SK-N-SH treated with all-trans-retinoic acid at 6 μM for 48 hours (cell line): ENCODE measurements around the gene TNNC2.

Experiments
- ATAC-seq: fragments of 200-7000 bp; cut with Tn5 transposase; 3 replicates; pipeline ENCODE4 v1.9.1; 2020; ENCODE audit warnings: mild to moderate bottlenecking, moderate library complexity
- ARNTL ChIP-seq: fragments of 450-650 bp; formaldehyde crosslinking; IDR thresholded peaks from 2 replicates; pipeline ENCODE4 v1.5.0; 2020; ENCODE audit warnings: low read depth, mild to moderate bottlenecking, moderate library complexity, borderline replicate concordance
- BACH2 ChIP-seq: fragments of 250-450 bp; sonication (Bioruptor Pico); IDR thresholded peaks from 2 replicates; pipeline ENCODE4 v1.9.0; 2021; ENCODE audit warnings: mild to moderate bottlenecking, borderline replicate concordance
- CSDC2 ChIP-seq: fragments of 250-450 bp; sonication (Bioruptor Pico); IDR thresholded peaks from 2 replicates; pipeline ENCODE4 v1.5.0; 2020; ENCODE audit warnings: mild to moderate bottlenecking, moderate library complexity
- ESRRG ChIP-seq: fragments of 250-450 bp; sonication (Bioruptor Pico); IDR thresholded peaks from 2 replicates; pipeline ENCODE4 v1.6.1; 2021; ENCODE audit warnings: mild to moderate bottlenecking
- ISL1 ChIP-seq: fragments of 250-450 bp; sonication (Bioruptor Pico); IDR thresholded peaks from 2 replicates; pipeline ENCODE4 v2.1.2; 2022; ENCODE audit warnings: mild to moderate bottlenecking, moderate library complexity
- OSR1 ChIP-seq: fragments of 250-450 bp; sonication (Bioruptor Pico); IDR thresholded peaks from 2 replicates; pipeline ENCODE4 v1.8.0; 2022; ENCODE audit warnings: moderate library complexity, mild to moderate bottlenecking, inconsistent platforms
- PPARA ChIP-seq: fragments of 250-450 bp; sonication (Bioruptor Pico); IDR thresholded peaks from 2 replicates; pipeline ENCODE4 v1.5.0; 2020; ENCODE audit warnings: mild to moderate bottlenecking, borderline replicate concordance
- RARB ChIP-seq: fragments of 250-450 bp; sonication (Bioruptor Pico); IDR thresholded peaks from 2 replicates; pipeline ENCODE4 v1.8.0; 2021; ENCODE audit warnings: mild to moderate bottlenecking, moderate library complexity
- TCF4 ChIP-seq: fragments of 250-450 bp; sonication (Bioruptor Pico); IDR thresholded peaks from 2 replicates; pipeline ENCODE4 v1.8.0; 2021; ENCODE audit warnings: mild to moderate bottlenecking, moderate library complexity, borderline replicate concordance
- ZC3H10 ChIP-seq: fragments of 250-450 bp; sonication (Bioruptor Pico); IDR thresholded peaks from 2 replicates; pipeline ENCODE4 v1.5.1; 2021; ENCODE audit warnings: mild to moderate bottlenecking, moderate library complexity
- ZFP3 ChIP-seq: fragments of 250-450 bp; sonication (Bioruptor Pico); IDR thresholded peaks from 2 replicates; pipeline ENCODE4 v1.5.0; 2020; ENCODE audit warnings: mild to moderate bottlenecking, moderate library complexity
- ZFP30 ChIP-seq: fragments of 450-650 bp; formaldehyde crosslinking; IDR thresholded peaks from 2 replicates; pipeline ENCODE4 v1.5.0; 2022; ENCODE audit warnings: mild to moderate bottlenecking, moderate library complexity
- ZNF565 ChIP-seq: fragments of 450-650 bp; formaldehyde crosslinking; conservative IDR thresholded peaks from 2 replicates; pipeline ENCODE4 v1.5.0; 2020; ENCODE audit warnings: low read depth, mild to moderate bottlenecking, moderate library complexity
- ZNF70 ChIP-seq: fragments of 450-650 bp; formaldehyde crosslinking; IDR thresholded peaks from 2 replicates; pipeline ENCODE4 v1.5.0; 2020; ENCODE audit warnings: mild to moderate bottlenecking, moderate library complexity
- ZNF8 ChIP-seq: fragments of 450-650 bp; formaldehyde crosslinking; IDR thresholded peaks from 2 replicates; pipeline ENCODE4 v1.5.0; 2020; ENCODE audit warnings: mild to moderate bottlenecking, moderate library complexity
- TF ChIP-seq, protein P1 (sequence below): fragments of 250-450 bp; sonication (Bioruptor Pico); IDR thresholded peaks from 2 replicates; pipeline ENCODE4 v1.5.1; 2020; ENCODE audit warnings: low read depth, mild to moderate bottlenecking, moderate library complexity
- TF ChIP-seq, protein P2 (sequence below): fragments of 250-450 bp; sonication (Bioruptor Pico); IDR thresholded peaks from 2 replicates; pipeline ENCODE4 v1.5.1; 2021; ENCODE audit warnings: mild to moderate bottlenecking, moderate library complexity
- TF ChIP-seq, protein P3 (sequence below): fragments of 250-450 bp; sonication (Bioruptor Pico); IDR thresholded peaks from 2 replicates; pipeline ENCODE4 v1.5.0; 2020; ENCODE audit warnings: mild to moderate bottlenecking, moderate library complexity

The TNNC2 gene

DNA sequence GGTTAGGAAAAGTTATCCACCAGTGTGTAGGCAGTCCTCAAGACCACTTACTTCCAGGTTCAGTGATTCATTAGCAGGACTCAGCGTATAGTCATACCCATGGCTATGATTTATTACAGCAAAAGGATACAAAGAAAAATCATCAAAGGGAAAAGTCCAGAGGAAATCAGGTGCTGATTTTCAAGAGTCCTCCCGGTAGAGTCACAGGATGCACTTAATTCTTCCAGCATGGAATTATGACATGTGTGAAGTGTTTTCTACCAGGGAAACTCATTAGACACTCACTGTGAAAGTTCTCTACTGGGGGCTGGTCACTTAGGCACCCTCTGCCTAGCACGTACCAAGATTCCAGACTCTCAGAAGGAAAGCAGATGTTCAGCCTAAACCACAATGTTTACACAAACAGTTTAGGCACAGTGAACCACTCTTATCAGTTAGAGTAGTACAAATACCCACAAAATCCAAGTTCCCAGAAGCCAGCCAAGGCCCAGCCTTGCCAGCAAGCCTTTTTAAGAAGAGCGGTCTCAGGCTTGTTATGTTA, 45.7 kb downstream of the TNNC2 start:
- peak; percentile 54 for ATAC-seq
- TF ChIP-seq ISL1 (CRISPR knock-in tag): peak; percentile 37
- TF ChIP-seq ESRRG (CRISPR knock-in tag): no peak
- TF ChIP-seq ZC3H10 (CRISPR knock-in tag): no peak
- TF ChIP-seq ZNF565: no peak
- TF ChIP-seq, protein P1, sequence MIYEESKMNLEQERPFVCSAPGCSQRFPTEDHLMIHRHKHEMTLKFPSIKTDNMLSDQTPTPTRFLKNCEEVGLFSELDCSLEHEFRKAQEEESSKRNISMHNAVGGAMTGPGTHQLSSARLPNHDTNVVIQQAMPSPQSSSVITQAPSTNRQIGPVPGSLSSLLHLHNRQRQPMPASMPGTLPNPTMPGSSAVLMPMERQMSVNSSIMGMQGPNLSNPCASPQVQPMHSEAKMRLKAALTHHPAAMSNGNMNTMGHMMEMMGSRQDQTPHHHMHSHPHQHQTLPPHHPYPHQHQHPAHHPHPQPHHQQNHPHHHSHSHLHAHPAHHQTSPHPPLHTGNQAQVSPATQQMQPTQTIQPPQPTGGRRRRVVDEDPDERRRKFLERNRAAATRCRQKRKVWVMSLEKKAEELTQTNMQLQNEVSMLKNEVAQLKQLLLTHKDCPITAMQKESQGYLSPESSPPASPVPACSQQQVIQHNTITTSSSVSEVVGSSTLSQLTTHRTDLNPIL (CRISPR knock-in tag): no peak
- TF ChIP-seq ARNTL (CRISPR knock-in tag): no peak

DNA sequence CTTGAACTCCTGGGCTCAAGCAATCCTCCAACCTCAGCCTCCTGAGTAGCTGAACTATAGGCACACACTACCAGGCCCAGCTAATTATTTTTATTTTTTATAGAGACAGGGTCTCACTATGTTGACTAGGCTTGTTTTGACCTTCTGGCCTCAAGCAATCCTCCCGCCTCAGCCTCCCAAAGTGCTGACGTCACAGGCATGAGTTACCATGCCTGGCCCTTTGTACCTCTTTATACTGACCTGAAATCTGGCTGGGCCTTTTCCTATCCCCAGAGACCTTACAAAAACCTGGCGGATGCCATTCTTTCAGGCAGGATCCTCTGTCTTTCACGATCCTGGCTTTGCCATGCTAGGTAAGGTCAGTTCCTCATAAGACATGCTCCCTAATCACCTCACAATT, 47.0 kb downstream of the TNNC2 start:
- no peak for ATAC-seq
- no peak for TF ChIP-seq ZNF565

DNA sequence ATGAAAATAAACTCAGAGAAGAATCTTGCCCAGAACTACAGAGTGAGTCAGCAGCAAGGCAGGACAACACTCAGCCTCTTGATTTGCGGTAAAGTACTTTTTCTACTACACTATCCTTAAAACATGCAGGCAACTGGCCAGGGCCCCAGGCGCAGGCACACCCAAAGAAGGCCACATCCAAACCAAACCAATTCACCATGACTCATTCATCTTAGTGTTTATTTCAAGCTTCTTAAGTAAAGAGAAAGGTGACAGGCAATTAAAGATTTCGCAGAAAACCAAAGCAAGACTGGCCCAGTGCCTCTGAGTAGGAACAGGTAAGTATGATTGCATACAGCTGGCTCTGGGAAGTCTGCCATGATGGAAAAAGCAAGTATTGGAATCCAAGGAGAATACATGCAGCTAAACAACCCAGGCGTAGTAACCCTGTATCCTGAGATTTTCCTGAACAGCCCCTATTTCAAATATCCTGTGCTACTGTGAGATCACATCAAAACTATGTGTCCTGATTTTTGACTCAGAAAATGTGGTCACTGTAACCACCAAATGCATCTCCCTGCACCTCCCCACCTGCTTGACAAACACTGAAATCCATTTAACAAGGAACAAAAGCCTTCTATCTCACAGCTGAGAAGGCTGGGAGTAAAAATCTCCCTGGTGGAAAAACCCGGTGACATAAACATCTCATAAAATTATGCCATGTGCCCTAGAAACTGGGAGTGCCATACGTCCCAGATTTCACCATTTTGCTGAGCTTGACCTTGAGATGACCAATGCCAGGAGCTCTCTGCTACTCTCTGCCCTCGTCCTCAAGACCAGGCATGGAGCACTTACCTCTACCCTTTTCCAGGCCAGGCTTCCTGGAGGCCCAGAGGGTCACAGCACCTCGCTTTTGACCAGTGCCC, 47.8 kb downstream of the TNNC2 start:
- ATAC-seq: peak; percentile 90
- TF ChIP-seq OSR1: no peak
- TF ChIP-seq ISL1 (CRISPR knock-in tag): peak; percentile 53; the same call in 1 of the 2 replicates

DNA sequence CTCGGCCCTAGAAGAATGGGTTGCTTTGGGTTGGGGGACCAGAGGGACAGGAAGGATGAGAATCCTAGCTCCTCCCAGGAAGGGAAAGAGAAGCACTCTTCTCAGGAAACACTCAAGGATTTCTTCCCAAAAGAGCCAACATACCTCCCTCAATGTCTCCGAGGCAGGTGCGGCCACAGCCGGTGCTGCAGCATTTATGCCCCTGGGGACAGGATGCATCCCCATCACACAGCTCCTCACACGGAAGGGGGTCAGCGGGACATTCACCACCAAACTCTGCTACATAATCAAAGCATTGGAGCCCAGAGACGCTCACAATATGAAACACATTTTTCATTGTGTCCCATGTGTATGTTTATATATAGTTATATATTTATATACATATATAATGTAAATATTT, 50.2 kb downstream of the TNNC2 start:
- TF ChIP-seq ZNF70 (CRISPR knock-in tag) (no peak), ZFP30 (CRISPR knock-in tag) (no peak), CSDC2 (no peak), ESRRG (CRISPR knock-in tag) (no peak), ZNF8 (CRISPR knock-in tag) (no peak), OSR1 (no peak), ZFP3 (no peak), ISL1 (CRISPR knock-in tag) (no peak), PPARA (CRISPR knock-in tag) (no peak), ZC3H10 (CRISPR knock-in tag) (no peak), RARB (CRISPR knock-in tag) (no peak), BACH2 (no peak), ARNTL (CRISPR knock-in tag) (no peak), TCF4 (CRISPR knock-in tag) (no peak)
- TF ChIP-seq, protein P2, sequence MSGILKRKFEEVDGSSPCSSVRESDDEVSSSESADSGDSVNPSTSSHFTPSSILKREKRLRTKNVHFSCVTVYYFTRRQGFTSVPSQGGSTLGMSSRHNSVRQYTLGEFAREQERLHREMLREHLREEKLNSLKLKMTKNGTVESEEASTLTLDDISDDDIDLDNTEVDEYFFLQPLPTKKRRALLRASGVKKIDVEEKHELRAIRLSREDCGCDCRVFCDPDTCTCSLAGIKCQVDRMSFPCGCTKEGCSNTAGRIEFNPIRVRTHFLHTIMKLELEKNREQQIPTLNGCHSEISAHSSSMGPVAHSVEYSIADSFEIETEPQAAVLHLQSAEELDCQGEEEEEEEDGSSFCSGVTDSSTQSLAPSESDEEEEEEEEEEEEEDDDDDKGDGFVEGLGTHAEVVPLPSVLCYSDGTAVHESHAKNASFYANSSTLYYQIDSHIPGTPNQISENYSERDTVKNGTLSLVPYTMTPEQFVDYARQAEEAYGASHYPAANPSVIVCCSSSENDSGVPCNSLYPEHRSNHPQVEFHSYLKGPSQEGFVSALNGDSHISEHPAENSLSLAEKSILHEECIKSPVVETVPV: no peak
- TF ChIP-seq, protein P1 (CRISPR knock-in tag): no peak
- TF ChIP-seq, protein P3, sequence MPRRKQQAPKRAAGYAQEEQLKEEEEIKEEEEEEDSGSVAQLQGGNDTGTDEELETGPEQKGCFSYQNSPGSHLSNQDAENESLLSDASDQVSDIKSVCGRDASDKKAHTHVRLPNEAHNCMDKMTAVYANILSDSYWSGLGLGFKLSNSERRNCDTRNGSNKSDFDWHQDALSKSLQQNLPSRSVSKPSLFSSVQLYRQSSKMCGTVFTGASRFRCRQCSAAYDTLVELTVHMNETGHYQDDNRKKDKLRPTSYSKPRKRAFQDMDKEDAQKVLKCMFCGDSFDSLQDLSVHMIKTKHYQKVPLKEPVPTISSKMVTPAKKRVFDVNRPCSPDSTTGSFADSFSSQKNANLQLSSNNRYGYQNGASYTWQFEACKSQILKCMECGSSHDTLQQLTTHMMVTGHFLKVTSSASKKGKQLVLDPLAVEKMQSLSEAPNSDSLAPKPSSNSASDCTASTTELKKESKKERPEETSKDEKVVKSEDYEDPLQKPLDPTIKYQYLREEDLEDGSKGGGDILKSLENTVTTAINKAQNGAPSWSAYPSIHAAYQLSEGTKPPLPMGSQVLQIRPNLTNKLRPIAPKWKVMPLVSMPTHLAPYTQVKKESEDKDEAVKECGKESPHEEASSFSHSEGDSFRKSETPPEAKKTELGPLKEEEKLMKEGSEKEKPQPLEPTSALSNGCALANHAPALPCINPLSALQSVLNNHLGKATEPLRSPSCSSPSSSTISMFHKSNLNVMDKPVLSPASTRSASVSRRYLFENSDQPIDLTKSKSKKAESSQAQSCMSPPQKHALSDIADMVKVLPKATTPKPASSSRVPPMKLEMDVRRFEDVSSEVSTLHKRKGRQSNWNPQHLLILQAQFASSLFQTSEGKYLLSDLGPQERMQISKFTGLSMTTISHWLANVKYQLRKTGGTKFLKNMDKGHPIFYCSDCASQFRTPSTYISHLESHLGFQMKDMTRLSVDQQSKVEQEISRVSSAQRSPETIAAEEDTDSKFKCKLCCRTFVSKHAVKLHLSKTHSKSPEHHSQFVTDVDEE (CRISPR knock-in tag): no peak
- ATAC-seq: no peak

DNA sequence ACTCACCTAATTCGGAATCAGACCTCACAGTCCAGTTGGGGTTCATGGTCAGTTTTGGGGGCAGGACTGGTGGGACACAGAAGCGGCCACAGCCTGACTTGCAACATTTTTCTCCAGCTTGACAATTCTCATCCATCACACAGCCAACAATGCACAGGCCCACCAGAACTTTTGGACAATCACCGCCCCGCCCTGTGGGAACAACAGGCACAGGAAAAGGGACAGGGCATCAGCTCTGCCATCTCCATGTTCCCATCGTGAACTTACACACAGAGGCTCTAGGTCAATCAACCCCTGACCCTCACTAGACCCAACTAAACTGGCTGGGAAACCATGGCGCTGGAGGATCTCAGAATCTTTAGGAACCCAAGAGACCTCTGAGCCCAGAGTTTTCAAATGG, 51.7 kb downstream of the TNNC2 start:
- TF ChIP-seq ZNF8 (CRISPR knock-in tag): no peak
- TF ChIP-seq RARB (CRISPR knock-in tag): no peak
- no peak for TF ChIP-seq CSDC2
- TF ChIP-seq ZFP3: no peak
- TF ChIP-seq, protein P3 (CRISPR knock-in tag): no peak
- TF ChIP-seq ESRRG (CRISPR knock-in tag): no peak
- TF ChIP-seq, protein P2: no peak
- TF ChIP-seq ZC3H10 (CRISPR knock-in tag): no peak
- ATAC-seq: no peak
